Glutamatergic neuron (in vitro differentiated cells): ENCODE data around the gene BACH2. TPM values are rescaled to one million over a fixed set of nuclear protein-coding genes. Genes with fewer than 3 reads are reported as not detected.

Source experiments
- DNase-seq: peaks from one replicate; pipeline ENCODE4 v3.0.0; 2022
- H3K27ac Mint-ChIP-seq: one replicate; pipeline ENCODE4 v1.8.0; 2020; ENCODE audit warnings: mild to moderate bottlenecking, mixed read lengths, inconsistent platforms; ENCODE audit not compliant: unreplicated experiment
- H3K27me3 Mint-ChIP-seq: one replicate; pipeline ENCODE4 v1.8.0; 2020; ENCODE audit warnings: mild to moderate bottlenecking, moderate library complexity, mixed read lengths, inconsistent platforms; ENCODE audit not compliant: unreplicated experiment
- H3K36me3 Mint-ChIP-seq: one replicate; pipeline ENCODE4 v1.8.0; 2020; ENCODE audit warnings: mild to moderate bottlenecking, mixed read lengths, inconsistent platforms; ENCODE audit not compliant: unreplicated experiment
- H3K4me1 Mint-ChIP-seq: one replicate; pipeline ENCODE4 v1.8.0; 2020; ENCODE audit warnings: mild to moderate bottlenecking, low read depth, mixed read lengths, inconsistent platforms; ENCODE audit not compliant: unreplicated experiment
- H3K4me3 Mint-ChIP-seq: one replicate; pipeline ENCODE4 v1.8.0; 2020; ENCODE audit warnings: mild to moderate bottlenecking, mixed read lengths, inconsistent platforms; ENCODE audit not compliant: unreplicated experiment
- H3K9me3 Mint-ChIP-seq: one replicate; pipeline ENCODE4 v1.8.0; 2020; ENCODE audit warnings: mild to moderate bottlenecking, moderate library complexity, mixed read lengths, inconsistent platforms; ENCODE audit not compliant: unreplicated experiment
- total RNA-seq: library from RNA; stranded (reverse); fragmentation: NEBNext Ultra II Directional; extraction: Animal tissue kit (Norgen Biotek cat#: 25700); gene quantifications from one replicate; pipeline ENCODE4 v1.2.1, GENCODE V29; 2021; ENCODE audit not compliant: unreplicated experiment
- TF ChIP-seq, protein P1 (sequence below): fragments of 200-600 bp; sonication (generic); IDR thresholded peaks from one replicate; pipeline ENCODE4 v1.5.0; 2021; ENCODE audit not compliant: partially characterized antibody, unreplicated experiment

BACH2 gene
- total RNA-seq, 1 donor from 2014 or later: 96.4 TPM

DNA sequence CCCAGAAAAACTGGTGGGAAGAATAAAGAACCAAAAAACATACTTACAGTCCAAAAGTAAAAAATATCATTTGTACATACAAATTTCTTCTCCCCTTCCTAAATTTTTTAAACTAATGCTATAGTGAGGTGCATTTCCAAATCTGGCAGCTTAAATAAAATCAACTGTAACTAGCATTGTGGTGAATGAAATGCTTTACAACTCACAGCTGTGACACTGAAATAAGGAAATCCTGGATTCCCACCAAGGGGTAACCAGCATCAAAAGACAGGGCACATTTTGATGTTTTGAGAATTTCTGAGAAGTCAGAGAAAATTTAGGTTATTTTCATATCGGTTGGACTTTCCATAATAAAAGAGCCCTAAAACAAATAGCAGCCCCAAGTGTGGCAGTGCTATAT is 27.3 kb downstream of the BACH2 start:
- Mint-ChIP-seq H3K4me1 (peaks cover 12% of the 10 kb centered on the region), H3K9me3 (no peaks in the 10 kb centered on the region), H3K4me3 (no peak overlapping the region), H3K27me3 (peaks cover 2% of the 10 kb centered on the region), H3K27ac (no peak overlapping the region), H3K36me3 (peaks cover 27% of the 10 kb centered on the region)
- no peak for DNase-seq
- TF ChIP-seq, protein P1, sequence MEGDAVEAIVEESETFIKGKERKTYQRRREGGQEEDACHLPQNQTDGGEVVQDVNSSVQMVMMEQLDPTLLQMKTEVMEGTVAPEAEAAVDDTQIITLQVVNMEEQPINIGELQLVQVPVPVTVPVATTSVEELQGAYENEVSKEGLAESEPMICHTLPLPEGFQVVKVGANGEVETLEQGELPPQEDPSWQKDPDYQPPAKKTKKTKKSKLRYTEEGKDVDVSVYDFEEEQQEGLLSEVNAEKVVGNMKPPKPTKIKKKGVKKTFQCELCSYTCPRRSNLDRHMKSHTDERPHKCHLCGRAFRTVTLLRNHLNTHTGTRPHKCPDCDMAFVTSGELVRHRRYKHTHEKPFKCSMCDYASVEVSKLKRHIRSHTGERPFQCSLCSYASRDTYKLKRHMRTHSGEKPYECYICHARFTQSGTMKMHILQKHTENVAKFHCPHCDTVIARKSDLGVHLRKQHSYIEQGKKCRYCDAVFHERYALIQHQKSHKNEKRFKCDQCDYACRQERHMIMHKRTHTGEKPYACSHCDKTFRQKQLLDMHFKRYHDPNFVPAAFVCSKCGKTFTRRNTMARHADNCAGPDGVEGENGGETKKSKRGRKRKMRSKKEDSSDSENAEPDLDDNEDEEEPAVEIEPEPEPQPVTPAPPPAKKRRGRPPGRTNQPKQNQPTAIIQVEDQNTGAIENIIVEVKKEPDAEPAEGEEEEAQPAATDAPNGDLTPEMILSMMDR: no peak

DNA sequence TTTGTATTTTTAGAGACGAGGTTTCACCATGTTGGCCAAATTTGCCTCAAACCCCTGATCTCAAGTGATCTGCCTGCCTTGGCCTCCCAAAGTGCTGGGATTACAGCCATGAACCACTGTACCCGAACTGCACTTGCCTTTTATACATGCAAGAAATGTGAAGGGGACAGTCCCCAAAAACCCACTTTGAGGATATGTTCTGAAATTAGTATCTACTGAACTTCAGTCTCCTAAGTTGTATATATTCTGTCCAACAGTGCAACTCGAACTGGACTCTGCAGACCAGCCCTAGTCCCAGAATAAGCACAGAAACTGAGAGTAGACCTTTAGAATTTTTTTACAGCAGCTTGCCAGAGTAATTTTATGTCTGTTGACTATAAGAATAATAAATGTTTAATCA is 28.5 kb downstream of the BACH2 start:
- Mint-ChIP-seq H3K9me3 (no peaks in the 10 kb centered on the region), H3K4me1 (peaks cover 12% of the 10 kb centered on the region), H3K36me3 (peaks cover 27% of the 10 kb centered on the region), H3K27me3 (peaks cover 2% of the 10 kb centered on the region), H3K27ac (no peak overlapping the region), H3K4me3 (no peak overlapping the region)
- TF ChIP-seq, protein P1: no peak
- DNase-seq: no peak

DNA sequence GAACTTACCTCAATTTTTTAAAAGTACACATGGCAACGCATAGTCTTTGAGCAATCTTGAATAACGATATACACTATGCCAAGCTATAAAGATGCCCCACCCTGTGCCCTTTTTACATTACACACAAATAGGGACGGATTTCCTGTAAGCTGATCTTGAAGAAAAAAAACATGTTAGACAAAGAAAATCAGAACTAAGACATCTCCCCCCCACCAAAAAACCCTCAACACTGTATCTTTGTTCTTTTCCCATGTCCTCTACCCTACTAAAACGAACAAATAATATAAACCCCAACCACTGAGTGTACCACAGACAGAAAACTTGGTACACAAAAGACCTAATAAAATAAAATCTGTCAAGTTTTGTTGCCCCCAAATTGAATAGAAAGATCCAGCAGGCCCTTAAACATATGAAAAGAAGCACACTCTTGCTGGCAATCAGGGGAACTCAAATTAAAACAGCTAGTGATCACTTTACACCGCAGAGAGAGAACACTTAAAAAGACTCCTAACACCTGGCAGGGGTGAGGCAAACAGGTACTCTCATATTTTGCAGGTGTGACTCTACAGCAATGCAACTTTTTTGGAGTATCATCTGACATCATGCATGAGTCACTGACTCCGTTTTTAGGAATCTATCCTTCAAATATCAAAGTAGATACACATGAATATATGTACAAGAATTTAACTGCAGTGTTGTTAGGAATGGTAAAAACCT is 29.6 kb downstream of the BACH2 start:
- Mint-ChIP-seq H3K27me3 (peaks cover 2% of the 10 kb centered on the region), H3K27ac (no peak overlapping the region), H3K4me3 (no peak overlapping the region), H3K4me1 (peaks cover 9% of the 10 kb centered on the region), H3K36me3 (peaks cover 26% of the 10 kb centered on the region), H3K9me3 (no peaks in the 10 kb centered on the region)
- TF ChIP-seq, protein P1: no peak
- DNase-seq: no peak

DNA sequence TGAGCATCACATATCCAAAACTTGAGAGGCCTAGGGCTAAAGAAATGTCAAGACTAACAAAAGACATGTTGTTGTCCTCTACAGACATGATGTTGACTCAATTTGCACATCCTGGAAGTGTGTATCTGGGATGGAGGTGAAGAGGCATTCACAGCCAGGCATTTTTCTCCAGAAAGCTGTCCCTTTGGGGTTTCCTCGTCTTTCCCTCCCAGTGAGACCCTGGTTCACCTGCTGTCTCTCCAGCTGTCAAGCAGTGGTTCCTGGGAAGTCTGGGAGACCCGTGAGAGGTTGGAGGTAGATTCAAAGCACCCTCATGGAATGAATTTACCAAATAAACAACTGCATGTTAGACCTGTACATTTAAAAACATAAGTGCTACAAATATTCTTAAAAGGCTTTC is 32.1 kb downstream of the BACH2 start:
- DNase-seq: peak; percentile 24
- Mint-ChIP-seq H3K9me3 (peaks cover 1% of the 10 kb centered on the region), H3K36me3 (peaks cover 6% of the 10 kb centered on the region), H3K4me3 (no peak overlapping the region), H3K4me1 (peaks cover 9% of the 10 kb centered on the region), H3K27ac (no peak overlapping the region), H3K27me3 (peaks cover 2% of the 10 kb centered on the region)
- TF ChIP-seq, protein P1: no peak

DNA sequence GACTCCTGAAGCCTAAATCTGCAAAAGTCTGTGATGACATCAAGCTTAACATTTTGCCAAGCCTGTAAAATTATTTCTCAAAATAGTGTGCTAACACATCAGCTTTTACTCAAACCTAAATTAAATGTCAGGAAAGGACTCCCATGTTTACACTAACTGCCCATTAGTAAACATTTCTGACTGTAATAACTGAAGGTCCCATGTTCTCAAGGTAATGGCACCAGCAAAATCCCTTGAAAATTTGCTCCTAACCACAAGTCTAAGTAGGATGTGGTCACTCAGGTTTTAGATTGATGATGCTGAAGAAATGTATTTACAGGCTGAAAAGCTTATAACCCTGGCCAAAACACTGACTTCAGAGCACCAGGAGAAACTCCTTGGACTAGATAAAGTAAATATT is 33.0 kb downstream of the BACH2 start:
- H3K27ac Mint-ChIP-seq: no peak overlapping the region

More for the DNA sequence above, 33.0 kb downstream of the BACH2 start:
- no peak overlapping the region for H3K4me3 Mint-ChIP-seq
- TF ChIP-seq, protein P1: no peak
- H3K4me1 Mint-ChIP-seq: peaks cover 9% of the 10 kb centered on the region
- DNase-seq: no peak
- peaks cover 2% of the 10 kb centered on the region for H3K27me3 Mint-ChIP-seq
- peaks cover 6% of the 10 kb centered on the region for H3K36me3 Mint-ChIP-seq
- H3K9me3 Mint-ChIP-seq: peaks cover 1% of the 10 kb centered on the region
